GM19467 (cell line): ENCODE data around the gene MAPK8IP3.
A peak's percentile ranks its signal among the peaks of the same experiment; 100 is the strongest.

ENCODE experiments used
- ATAC-seq: cut with Tn5 transposase; IDR thresholded peaks from one replicate; pipeline ENCODE4 v1.9.1; 2021; ENCODE audit warnings: mild to moderate bottlenecking, moderate library complexity; ENCODE audit not compliant: unreplicated experiment

MAPK8IP3 gene

DNA sequence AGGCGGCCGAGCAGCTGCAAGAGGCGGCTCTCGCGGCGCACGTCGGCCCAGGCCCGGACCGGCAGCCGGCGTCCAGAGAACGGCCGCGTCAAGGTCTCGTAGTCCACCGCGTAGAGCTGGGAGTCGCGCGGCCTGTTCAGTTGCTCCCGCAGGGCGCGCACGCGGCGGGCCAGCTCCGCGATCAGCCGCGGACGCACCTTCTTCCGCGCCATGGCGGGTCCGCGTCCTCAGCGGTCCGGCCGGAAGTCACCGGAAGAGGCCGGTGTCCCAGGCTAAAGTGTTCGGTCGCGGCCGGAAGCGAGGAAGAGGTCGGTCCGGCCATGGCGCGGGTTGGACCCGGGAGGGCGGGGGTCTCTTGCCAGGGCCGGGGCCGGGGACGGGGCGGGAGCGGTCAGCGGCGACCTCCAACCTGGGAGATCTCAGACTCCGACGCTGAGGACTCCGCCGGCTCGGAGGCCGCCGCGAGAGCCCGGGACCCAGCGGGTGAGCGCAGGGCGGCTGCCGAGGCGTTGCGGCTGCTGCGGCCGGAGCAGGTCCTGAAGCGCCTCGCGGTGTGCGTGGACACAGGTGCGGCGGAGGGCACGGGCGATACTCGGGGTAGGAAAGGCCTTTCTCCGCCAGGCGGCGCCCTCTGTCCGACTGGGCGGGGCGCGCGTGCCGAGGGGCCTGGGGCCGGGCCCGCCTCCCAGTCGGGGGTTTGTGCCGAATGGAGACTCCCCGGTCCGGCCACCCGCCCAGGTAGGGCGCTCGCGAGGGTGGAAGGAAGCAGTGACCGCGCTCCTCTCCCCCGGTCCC lies 67.1 kb downstream of the MAPK8IP3 start, which contains the start of gene MRPS34:
MRPS34 (minus strand) TSS at position 227 of the 795 bp plus-strand sequence; CDS start at position 212, 15 bp downstream.
- peak; percentile 44 for ATAC-seq

DNA sequence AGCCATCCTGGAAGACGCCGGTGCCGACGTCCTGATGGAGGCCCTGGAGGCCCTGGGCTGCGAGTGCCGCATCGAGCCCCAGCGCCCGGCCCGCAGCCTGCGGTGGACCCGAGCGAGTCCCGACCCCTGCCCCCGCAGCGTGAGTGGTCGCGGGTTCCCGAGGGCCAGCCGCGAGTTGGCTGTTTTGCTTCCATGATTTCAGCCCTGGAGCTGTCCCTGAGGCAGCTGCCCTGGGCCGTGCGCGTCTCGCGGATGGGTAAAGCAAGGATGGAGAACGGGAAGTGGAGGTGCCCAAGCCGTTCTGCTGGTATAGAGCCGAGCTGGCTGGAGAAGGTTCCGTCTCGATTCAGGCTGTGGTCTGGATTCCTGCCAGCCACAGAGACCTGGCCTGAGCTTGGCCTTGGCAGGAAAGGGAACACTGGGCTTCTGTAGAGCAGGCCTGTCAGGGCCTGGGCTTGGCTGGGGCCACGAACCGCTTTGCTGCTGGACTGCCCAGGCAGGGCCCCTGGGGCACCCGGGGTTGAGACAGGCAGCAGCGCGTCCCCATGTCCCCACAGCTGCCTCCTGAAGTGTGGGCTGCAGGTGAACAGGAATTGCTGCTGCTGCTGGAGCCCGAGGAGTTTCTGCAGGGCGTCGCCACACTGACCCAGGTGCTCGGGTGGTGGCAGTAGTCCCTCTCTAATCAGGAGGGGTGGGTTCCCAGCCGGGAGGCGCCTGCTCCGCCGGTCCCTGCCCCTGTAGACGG lies 67.9 kb downstream of the MAPK8IP3 start:
- no peak for ATAC-seq

DNA sequence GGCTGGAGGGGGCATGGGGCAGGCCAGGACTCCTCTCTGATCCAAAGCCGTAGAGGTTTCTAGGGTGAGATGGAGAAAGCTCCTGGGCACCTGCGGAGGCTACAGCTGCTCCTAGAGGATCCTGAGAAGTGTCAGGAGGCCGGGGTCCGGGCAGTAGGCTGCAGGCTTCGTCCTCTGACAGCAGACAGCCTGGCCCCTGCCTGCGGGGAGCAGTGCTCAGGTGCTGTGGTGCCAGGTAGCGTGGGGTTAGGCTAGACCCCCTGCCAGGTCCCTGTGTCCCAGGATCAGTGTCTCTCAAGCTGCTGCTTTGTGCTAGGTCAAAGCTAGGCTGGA lies 68.4 kb downstream of the MAPK8IP3 start:
- no peak for ATAC-seq

DNA sequence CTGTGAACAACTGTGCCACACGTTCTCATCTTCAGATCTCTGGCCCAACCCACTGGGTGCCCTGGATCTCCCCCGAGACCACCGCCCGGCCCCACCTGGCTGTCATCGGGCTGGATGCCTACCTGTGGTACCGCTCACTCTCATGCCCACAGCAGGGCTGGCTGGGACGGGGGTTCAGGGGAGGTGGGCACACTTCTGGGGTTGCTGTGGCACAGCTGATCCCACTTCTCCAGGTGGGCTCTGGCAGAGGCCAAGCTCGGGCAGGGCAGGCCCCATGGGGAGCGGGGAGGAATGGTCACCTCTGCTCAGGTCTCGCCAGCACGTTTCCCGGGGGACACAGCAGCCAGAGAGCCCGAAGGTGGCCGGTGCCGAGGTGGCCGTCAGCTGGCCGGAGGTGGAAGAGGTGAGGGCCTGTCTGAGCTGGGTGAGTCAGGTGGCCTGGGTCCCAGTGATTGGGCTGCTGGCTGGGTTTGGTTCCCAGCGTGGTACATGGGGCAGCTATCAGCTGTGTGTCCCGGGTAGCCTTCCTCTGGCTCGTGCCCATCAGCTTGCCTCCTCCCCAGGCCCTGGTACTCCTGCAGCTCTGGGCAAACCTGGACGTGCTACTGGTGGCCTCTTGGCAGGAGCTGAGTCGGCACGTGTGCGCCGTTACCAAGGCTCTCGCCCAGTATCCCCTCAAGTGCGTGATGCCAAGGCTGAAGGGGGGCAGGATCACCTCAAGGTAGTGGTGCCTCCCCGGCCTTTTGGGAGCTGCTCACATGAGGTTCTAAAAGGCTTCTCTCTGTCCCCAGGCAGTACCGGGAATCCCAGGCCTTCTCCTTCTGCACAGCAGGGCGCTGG lies 69.2 kb downstream of the MAPK8IP3 start:
- ATAC-seq = no peak

DNA sequence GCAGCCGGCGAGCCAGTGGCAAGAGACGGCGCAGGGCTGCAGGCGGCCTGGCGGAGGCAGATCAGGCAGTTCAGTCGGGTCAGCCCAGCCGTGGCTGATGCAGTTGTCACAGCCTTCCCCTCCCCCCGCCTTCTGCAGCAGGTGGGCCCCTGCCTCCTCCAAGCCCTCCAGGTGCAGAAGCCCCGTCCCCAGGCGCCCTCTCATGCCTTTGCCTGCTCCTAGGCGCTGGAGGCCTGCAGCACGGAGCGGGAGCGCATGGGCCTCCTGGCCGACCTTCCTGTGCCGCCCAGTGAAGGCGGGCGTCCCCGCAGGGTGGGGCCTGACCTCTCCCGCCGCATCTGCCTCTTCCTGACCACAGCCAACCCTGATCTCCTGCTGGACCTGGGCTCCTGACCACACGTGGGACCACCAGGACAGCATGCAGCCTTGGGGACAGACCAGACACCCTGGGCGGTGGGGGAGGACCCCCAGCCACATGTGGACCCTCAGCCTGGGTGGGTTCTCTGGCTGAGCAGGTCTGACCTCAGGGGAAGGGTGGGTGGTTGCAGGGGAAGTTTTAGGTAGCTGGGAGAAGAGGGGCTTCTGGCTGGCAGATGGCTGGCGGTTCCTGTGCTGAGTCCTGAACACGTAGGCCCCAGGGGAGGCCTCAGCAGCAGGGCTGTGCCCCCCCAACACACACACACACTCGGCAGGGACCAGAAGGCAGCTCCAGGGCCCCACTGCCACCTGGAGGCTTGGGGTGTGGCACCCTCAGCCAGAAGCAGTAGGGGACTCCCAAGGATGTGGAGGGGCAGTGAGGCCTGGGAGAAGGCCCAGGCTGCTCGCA lies 70.1 kb downstream of the MAPK8IP3 start:
- ATAC-seq = no peak

DNA sequence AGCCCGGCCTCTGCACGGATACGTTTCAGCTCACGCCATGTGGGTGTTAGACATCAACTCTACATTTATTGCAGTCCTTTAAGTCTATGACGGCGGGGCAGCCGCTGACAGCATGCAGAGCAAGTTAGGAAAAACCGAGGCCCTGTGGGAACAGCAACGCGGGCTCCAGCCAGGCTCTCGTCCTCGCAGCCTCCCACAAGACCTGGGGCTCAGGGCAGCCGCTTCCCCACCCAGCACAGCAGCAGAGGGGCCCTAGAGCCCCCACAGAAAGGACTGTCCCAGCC lies 70.6 kb downstream of the MAPK8IP3 start:
- ATAC-seq = no peak

DNA sequence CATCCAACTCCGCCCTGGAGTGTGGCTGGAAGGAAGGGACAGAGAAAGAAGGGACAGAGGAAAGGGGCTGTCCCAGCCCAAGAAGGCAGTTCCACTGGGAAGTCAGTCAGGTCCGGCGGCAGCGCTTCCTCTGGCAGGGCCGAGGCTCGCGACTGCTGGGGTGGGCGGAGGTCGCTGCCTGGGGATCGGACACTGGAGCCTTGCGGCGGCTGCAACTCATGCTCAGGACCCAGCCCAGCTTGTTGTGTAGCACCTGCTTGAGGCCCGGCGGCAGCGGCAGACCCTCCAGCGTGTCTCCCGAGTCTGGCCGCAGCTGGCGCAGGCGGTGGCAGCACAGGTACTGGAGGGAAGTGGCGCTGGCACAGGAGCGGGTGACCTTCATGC lies 71.0 kb downstream of the MAPK8IP3 start:
- ATAC-seq = no peak

DNA sequence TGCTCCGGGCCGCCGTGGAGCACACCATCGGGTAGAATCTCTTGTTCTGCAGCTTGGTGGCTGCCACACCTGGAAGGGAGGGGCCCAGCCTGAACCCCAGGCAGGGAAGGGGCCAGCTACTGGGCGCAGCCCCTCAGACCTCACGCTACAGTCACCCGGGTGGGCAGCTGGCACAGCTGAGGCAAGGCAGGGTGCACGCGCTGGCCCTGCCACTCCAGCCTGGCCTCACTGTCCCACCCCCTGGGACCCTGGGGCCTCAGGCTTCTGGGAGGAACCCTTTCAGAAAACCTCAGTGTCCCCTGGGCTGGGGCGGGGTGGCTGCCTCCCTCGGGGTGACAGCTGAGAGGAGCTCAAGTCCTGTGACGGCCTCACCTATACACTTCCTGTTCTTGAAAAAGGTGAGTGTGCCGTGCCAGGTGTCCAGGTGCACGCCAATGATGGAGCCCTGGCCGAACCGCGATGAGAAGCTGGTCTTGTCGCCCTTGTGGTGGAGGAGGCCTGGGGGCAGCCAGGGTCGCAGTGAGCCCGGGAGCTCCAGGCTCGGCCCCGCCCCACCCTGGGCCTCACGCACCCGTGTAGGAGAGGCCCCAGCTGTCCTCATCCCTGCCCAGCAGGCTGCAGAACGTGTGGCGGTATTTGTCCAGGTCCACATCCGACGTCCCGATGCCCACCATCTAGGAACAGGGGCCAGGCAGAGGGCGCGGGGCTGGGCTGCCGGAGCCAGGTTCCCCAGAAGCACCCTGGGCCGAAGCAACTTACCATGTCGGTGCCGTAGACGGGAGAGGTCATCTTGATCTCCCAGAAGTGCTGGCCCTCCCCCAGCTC lies 71.6 kb downstream of the MAPK8IP3 start:
- ATAC-seq = no peak

DNA sequence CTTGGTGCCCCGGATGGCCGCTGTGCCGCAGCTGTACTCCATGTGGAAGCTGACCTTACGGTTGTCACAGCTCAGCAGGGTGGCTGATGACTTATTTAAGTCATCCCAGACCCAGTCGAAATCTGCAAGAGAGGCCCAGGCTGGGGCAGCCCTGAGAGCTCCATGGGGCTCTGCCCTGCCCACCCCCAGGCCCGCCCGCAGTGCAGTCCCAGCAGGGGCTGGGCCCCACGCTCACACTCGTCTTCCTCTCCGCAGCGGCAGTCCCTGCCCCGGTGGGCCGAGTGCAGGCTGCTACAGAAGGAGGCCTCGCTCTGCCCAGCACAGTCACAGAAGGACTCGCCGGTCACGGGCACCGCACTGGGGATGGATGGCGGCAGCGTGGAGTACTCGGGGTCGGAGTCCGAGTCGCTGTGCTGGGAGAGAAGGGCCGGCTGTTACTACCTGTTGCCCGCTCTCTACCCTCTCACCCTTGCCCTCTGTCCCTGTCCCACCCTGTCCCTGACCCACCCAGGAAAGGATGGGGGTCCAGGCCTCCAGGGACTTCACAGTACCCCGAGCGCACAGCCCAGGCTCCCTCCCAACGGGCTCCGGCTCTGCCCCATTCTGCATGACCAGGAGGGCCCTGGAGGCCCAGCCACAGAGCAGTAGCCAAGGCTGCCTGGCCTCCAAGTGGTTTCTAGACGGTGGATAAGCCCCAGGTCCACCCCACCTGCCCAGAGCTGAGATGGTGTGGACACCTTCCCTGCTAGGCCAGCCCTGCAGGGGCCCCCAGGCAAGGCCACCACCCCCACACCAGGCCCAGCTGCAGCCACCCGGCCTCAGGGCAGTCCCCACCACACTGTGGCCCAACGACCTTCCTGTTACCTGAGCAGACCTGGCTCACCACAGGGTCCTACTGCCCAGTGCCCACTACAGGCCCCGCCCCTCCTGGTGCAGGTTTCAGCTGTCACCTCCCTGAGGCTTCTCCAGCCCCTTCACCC lies 72.5 kb downstream of the MAPK8IP3 start:
- ATAC-seq = no peak

DNA sequence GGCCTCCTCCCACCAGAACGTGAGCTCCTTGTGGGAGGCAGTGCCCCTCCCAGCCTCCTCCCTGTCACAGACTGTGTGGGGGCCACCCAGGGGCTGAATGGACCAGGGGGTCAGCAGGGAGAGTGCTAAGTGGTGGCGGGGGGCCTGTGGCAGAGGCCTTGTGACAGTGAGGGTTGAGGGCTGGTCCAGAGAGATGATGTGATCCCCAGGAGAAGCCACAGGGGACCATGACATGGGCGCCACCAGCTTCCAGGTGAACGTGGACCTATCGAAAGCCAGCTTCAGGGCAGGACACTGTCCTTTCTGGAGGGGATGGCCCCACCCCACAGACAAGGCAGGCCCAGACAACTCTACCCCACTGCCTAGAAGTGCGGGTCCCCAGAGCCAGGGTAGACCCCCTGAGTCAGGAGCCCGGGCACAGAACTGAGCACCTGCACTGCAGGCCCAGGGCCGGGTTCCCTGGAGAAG lies 73.3 kb downstream of the MAPK8IP3 start:
- ATAC-seq = no peak

DNA sequence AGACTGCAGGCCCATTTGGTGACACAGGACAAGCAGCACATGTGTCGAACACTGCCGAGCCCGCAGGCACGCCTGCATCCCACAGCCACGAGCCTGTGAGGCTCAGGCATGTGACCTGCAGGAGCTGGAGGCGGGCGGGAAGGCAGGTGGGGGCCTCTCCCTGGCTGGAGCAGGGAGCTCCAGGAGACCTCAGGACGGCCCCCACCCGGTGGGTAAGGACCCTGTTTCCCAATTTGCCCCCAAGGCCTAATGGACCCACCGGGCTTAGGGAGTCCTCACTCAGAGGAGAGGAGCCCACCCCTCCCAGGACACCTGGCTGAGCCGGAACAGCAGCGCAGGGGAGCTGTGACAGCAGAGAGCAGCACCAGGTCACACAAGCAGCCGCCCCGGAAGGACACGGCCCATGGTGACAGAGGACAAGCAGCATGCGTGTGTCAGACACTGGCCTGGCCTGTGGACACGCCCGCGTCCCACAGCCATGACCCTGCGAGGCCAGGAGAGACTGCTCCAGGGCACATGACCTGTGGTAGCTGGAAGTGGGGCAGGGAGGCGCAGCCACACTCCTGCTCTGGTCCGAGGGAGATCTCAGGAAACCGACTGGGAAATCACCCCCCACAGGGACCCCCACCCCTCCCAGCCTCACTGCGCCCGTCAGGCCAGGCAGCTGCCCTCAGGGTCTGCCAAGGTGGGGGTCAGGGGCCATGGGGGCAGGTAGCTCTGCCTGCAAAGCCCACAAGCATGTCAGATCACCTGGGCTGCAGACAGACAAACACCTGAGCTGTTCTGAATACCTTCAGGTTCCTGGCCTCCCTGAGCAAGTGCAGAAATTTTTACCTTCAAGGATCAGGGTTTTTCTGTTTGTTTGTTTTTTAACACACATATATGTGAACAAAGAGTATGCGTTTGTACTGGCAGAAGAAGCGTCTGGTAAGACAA lies 74.0 kb downstream of the MAPK8IP3 start:
- no peak for ATAC-seq

DNA sequence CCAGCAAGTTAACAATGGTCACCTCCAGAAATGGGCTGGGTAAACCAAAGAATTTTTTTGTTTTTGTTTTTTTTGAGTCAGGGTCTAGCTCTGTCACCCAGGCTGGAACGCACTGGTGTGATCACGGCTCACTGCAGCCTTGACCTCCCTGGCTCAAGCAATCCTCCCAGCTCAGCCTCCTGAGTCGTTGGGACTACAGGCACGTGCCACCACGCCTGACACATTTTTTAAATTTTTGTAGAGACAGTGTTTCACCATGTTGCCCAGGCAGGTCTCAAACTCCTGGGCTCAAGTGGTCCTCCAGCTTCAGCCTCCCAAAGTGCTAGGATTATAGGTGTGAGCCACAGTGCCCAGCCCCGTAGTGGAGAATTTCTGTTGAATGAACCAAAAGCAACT lies 74.7 kb downstream of the MAPK8IP3 start:
- no peak for ATAC-seq

DNA sequence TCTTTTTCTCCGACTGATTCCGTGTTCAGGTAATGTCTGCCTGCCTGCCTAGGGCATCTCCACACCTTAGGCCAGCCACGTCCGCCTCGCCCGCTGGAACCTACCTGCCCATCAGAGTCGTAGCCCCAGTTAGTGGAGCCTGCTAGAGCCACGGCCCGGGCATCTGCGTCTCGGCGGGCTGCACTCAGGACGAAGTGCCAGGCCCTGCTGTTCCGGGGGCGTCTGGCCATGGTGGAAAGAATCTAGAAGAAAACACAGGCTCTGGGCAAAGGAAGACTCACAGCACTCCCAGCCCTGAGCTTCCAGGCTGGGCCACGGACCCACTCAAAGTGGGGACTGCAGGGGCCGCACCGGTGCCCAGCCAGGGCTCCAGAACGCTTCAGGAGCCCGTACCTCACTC lies 75.3 kb downstream of the MAPK8IP3 start:
- no peak for ATAC-seq

DNA sequence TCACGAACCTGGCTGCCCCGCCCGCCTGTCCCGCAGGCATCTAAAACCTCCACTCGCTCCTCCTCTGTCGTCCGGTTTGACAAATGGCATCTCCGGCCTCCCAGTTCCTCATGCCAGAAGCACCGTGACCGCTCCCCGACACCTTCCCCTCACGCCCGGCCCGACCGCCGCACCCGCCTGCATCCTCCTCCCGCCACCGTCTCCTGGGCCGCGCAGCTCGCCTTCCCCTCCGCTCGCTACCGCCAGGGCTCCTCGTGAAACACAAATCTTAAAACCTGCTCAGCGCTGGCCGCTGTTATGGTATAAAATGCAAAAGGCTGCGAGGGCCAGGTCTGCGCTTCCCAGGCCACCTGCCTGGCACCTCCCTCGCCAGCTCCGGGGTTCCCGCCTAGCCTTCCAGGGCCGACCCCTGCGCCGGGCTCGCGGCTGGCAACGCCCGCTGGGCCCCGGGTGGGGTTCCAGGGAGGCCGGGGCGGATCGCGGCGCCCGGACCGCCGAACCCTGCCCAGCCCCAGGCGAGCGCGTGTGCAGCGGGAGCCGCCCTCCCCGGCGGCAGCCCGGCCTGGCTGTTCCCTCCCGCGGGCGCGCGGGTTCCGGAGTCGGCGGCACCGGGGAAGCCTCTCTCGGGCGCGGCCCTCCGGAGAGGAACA lies 75.9 kb downstream of the MAPK8IP3 start:
- peak; percentile 2 for ATAC-seq

DNA sequence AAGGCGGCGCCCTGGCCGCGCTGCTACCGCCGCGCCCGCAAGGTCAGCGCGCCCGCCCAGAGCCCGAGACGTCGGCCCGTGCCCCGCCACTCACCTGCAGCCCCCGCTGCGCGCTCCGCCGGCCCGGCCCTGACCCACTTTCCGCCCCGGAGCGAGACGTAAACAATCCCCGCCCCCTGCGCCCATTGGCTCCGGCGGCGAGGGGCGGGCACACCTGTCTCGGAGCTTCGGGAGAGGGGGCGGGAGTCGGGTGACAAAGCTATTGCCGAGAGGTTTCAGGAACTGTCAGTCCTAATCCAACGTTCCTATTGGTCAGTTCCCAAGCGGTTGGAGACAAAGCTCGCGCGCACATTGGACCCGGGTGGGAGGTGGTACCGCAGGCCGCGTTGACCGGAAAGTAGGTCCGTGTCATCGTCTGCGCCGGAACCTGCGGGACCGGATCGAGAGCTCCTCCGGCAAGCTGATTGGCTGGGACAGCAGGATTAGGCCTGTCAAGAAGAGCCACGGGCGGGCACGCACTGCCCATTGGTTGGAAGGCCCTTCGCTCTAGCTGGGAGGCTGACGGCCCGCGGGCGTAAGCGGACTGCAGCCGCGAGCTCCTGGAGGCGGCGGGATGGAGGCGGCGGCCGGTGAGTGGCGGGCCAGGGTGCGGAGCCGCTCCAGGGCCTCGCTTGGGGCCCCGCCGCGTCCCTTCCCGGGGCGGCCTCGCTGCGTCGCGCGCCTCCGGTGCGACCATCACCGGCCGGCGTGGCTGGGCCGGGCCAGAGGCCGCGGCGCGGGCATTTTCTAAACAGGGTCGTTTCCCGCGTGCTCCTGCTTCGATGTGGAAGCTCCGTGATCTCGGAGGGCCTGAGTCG lies 76.6 kb downstream of the MAPK8IP3 start, which contains the start of the genes NUBP2 and SPSB3:
NUBP2 (plus strand) TSS at position 553 of the 857 bp plus-strand sequence; CDS start at position 614, 61 bp downstream.
SPSB3 (minus strand) TSS at position 164 of the 857 bp plus-strand sequence. CDS start 1,088 bp downstream, outside the sequence.
- peak; percentile 83 for ATAC-seq
